ENCODE results near the gene SLCO2B1.

Gene SLCO2B1

GRCh38 chr11:75145196-75145971 is 5.5 kb upstream of the SLCO2B1 start:
- no peak for DNase-seq

DNA sequence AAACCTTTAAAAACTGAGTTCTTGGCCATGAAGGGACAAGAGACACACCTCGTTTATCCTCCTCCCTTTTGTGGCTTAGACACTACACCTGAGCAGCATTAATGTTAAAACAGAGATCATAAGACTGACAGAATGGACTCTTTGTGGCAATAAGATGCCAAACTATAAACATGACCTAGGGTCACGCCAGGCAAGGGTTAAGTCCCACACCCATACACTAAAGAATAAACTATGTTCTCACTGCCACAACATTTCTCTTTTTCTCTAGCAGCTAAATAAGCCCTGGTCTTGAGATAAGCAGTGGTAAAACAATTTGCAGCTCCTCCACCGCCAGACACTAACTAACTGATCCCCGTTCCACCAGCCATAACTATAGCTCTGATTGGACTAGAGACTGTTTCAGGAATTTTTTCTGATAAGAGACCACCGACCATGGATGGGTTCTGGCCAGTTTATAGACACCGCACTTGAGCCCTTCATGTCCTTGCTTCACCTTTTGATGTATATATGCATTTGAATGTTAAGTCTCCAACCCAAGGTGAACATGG is 4.9 kb upstream of the SLCO2B1 start:
- no peak for DNase-seq

DNA sequence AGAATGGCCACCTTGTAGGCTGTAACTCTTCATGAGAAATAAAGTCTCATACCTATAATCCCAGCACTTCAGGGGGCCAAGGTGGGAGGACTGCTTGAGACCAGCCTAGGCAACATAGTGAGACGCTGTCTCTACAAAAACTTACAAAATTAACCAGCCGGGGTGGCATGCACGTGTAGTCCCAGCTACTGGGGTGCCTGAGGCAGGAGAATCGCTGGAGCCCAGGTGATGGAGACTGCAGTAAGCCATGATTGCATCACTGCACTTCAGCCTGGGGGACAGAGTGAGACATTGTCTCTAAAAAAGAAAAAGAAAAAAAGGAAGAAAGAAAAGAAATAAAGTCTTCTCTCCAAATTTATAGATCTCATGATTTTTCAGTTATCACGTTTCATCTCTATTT is 4.2 kb upstream of the SLCO2B1 start:
- no peak for DNase-seq

DNA sequence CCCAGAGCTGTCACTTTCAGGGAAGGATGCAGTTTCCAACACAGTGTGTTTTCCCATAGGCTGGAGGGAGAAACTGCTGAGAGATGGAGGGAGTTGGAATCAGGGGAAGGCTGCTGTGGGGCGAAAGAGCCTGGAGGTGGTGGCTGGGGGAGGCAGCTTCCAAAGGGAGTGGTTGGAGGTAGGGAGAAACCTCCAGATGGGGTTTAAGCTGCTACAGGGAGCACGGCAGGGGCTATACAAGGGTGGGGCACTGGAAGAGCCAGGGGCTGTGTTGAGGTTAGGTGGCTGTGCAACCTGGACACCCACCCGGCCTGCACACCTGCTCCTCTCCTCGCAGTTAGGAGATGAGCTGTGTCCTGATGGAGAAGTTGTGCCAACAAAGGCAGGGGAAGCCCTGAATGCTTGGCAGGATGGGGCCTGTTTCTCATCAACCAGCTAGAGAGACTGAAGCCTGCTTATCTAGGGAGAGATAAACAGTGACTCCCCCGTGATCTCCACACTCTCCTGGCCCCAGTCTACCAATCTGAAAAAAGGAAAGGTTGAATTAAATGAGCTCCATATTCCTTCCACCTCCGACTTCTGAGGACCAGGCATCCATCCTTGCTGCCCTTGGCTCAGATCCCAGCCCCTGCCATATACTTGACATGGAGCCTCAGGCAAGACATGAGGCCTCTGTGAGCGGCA is 3.6 kb upstream of the SLCO2B1 start:
- DNase-seq = no peak

DNA sequence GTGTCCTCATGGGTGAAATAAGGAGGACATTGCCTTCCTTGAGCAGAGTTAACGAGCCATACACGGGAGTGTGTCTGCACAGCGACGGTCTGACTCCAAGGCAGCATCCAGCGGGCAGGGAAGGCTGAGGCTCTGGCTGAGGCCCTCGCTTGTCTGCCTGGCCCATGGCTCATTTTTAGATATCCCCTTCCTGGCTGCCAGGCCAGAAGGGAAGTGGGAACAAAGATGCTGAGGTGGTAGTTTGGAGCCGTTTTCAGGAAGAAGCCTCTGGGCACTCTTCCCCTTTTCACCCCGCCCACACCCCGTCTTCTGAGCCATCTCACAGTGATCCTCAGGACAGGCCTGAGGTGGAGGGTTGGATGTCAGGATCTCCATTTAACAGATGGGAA is 3.0 kb upstream of the SLCO2B1 start:
- DNase-seq = no peak

- DNase-seq = no peak
These were observed 2.4 kb upstream of the SLCO2B1 start for GRCh38 chr11:75148436-75148983.

- DNase-seq = no peak
These were observed 991 bp upstream of the SLCO2B1 start for GRCh38 chr11:75149766-75150465.

- no peak for DNase-seq
These were observed 590 bp downstream of the SLCO2B1 start for GRCh38 chr11:75151346-75152047.

- no peak for DNase-seq
These were observed 1.2 kb downstream of the SLCO2B1 start for GRCh38 chr11:75152090-75152489.

DNA sequence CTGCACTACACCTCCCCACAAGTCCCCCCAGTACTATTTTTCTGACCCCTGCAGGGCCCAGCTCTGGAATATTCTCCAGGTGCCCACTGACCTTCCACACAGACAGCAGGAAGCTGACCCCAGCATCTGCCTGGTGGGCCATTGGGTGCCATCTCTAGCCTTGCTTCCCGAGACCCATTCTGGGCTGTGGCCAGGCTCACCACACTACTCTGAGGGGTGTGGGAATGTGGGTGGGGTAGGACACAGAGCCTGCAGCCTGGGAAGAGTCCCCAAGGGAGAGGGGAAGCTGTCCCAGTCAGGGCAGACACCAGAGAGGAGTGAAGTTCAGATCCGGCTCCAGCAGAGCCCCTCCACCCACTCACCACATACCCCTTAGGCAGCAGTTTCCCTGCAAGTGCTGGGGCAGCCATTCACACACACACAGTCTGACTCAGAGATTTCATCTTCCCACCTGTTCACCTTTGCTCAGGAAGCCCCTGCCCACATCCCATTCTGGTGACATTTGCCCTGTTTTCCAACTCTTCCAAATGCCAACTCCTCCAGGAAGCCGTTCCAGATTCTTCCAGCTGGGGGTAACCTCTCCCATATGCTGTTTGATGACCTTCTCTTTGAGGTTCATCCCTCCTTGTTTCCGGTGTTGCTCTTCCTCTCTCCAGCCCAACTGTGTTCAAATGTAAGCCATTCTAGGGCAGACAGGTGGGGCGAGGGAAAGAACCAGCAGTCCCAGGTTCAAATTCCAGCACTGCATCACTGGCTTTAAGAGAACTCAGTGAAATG is 1.9 kb downstream of the SLCO2B1 start:
- DNase-seq = no peak

DNA sequence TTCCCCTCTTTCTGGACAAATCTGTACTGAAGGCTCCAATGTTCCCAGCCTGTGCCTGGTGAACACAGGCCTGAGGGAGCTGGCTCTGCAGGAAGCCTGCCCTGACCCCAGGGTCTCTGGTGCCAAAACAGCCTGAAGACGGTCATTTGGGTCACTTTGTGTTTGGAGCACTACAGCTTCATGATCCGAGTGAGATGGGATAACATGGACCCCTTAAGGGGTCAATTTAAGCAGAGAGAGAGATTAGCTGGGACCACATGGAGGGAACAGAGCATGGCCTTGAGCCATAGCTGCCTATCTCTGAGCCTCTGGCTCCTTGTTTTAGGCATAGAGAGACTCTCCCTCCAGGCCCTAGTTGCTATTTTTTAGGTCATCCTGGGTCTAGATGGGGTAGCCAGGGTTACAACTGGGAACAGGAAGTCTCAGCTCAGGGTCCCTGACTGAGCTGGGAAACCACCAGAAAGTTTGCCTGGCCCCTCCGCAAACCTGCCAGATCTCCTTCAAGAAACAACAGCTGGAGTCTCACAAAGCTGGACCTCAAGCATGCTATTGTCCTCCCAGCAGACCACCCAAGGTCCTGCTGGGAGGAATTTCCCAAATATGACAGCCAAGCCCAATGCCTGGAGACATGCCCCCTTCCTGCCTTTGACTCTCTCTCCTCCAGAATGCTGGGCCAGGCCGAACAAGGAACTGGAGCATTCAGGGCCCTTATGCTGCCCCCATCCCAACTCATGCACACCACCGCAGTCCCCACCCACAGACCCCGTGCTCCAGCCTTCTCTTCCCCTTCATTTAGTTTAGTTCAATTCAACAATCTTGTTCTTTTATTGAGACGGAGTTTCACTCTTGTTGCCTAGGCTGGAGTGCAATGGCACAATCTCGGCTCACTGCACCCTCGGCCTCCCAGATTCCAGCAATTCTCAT is 4.0 kb downstream of the SLCO2B1 start:
- no peak for DNase-seq

DNA sequence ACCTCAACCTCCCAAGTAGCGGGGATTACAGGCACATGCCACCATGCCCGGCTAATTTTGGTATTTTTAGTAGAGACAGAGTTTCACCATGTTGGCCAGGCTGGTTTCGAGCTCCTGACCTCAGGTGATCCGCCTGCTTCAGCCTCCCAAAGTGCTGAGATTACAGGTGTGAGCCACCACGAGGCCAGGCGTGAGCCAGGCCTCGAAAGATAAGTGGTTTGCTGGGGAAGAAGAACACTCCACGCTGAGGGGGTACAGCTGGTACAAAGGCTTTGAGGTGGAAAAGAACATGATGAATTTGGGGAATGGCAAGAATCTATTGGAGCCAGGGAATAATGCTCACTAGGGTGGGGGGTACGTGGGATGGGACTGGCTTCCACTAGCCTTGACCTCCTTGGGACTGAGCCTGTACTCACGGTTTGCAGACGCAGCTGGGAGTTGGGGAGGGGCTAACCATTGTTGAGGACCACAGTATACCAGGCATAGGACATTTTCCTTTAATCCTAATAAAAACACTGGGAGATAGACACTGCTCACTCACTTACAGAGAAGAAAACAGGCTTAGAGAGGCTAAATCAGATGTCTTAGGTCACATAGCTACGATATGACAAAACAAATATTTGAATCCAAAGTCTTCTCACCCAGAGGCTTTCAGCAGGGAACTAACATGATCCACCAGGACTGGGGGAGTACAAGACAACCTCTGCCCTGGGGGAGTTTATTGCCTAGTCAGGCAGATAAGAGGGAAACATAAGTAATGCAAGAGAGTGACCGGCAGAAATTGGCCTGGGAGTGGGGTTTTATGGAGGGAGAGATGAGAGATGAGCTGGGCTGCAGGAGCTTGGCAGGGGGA is 4.9 kb downstream of the SLCO2B1 start:
- no peak for DNase-seq

DNA sequence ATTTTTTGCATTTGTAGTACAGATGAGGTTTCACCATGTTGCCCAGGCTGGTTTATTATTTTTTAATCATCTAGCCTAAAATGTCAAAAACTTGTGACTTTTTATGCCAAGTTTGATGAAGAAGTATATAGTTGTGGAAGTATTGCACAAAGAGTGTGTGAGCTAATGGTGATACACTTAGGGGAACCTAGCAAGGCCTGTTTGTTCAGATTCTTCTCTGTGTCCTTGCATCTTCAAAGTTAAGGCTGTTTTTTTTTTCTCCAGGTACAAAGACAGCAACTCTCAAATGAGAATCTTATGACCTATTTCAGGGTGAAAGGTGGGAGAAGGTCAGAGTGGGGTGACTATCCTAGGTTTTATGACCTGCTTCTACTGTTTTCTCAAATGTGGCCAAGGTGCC is 7.3 kb downstream of the SLCO2B1 start:
- DNase-seq = no peak

DNA sequence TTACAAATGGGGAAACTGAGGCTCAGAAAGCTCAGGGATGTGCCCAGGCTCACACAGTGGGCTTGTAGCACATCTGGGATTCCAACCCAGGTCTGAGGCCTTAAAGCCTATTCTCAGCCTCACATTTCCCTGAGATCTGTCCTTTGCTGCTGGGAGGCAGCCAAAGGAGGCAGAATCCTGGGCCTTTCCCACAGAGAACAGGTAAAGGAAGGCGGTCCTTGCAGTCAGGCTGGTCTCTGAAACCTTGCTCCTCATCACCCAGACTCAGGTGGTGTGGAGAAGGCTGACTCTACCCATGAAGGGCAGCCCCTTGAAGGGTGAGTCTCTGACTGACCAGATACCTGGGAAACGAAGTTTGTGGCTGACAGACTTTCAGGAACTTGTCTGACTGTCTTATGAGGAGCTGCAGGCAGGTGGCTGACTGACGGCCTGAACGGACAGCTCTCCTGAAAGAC is 7.8 kb downstream of the SLCO2B1 start:
- DNase-seq = no peak

- no peak for DNase-seq
These were observed 8.4 kb downstream of the SLCO2B1 start for GRCh38 chr11:75159151-75159953.

GRCh38 chr11:75160220-75160757 is 9.4 kb downstream of the SLCO2B1 start:
- DNase-seq = no peak

DNA sequence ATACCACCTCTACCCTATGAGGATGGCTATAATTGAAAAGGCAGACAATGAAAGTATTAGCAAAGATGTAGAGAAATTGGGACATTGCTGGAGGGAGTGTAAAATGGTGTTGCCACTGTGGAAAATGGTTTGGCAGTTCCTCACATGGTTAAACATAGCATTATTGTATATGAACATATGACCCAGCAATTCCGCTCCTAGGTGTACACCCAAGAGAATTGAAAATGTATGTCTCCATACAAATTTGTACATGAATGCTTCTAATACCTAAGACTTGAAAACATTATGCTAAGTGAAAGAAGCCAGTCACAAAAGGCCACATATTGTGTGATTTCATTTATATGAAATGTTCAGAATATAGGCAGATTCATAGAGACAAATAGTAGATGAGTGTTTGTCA is 10.0 kb downstream of the SLCO2B1 start:
- no peak for DNase-seq

- DNase-seq = no peak
These were observed 10.7 kb downstream of the SLCO2B1 start for GRCh38 chr11:75161506-75162095.

Measured in NCI-H510A (cell line).